Activated CD8-positive, alpha-beta memory T cell treated with anti-CD3 and anti-CD28 coated beads, Interleukin-2, amount 50 U/mL, for 48 hours (primary cell): ENCODE data around the gene GATAD2B.

ENCODE experiments used
- DNase-seq: peaks from one replicate; pipeline ENCODE4 v3.0.0-alpha.2; 2020

GATAD2B gene

DNA sequence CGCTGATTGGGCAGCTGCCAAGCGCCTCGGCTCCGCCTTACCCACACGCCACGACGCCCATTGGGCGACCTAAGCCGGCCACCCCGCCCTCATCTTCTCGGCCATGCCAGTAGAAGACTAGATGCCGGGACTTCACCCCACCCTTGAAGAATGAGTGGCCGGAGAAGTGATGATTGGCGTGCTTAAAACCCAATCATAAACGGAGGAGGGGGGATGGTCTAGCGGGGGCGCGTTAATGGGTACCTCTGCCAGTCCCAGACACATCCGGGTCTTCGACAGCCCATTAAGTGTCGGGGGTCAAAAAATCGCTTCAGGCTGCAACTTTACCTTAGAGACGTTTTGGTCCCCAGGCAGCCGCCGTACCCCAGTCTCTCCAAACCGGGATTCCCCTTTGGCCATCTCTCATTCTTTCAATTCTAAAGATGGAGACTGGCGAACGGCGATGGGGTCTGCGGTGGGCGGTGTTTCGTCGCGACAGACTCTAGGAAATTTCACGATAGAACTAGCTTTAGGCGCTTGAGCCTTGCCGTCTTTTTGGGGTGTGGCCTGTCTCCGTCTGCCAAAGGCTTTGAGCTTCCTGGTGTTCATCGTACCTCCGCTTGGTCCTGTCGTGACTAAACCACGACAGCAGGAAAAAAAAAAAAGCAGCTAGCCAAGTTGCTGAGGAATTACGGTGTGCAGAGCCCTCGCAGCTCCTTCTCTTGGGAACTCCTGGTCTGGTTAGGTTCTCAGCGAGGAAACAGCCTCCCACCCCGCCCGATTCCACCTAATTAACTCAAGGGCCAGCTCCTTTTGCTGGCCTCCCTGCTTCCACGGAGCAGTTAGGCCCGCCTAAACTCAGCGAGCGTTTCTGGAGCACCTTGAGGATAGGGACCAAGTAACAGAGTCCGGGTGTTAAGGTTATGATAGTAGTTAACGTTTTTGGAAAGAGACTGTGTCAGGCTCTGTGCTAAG is at the start of gene GATAD2B:
GATAD2B (minus strand) TSS at position 1 of the 954 bp plus-strand sequence. CDS start 94,625 bp downstream, outside the sequence.
- DNase-seq, result peak; percentile 99

- no peak for DNase-seq
Measured at GRCh38 chr1:153970346-153970745, 47.6 kb upstream of the GATAD2B start.

DNA sequence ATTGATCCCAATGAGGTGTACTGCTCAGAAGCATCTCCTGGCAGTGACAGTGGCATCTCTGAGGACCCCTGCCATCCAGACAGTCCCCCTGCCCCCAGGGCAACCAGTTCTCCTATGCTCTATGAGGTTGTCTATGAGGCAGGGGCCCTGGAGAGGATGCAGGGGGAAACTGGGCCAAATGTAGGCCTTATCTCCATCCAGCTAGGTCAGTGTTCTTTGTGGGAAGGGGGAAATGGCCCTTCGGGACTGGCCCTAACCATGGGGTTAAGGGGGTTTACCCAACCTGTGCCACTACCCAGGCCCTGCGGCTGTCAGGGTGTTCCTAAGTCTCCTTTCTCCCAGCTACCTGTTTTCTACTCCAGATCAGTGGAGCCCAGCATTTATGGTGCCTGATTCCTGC is 46.2 kb upstream of the GATAD2B start:
- no peak for DNase-seq

- no peak for DNase-seq
Measured at GRCh38 chr1:153968408-153968807, 45.6 kb upstream of the GATAD2B start.

DNA sequence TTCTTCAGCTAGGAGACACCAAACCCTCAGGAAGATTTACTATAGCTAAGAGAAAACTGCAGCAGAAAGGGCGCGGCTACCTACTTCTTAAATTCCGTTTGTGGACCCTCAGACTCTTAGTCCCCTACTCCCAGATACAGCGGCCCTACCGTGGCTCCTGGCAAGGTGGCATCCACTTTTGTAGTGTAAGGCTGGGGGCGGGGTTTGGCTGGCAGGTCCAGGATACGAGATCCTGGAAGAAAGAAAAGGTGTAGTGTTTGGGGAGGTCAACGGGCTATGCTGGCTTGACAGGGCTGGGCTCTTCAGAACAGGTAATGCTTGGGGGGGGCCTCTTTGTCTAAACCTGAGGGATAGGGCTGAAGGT is 45.2 kb upstream of the GATAD2B start:
- DNase-seq, result no peak

DNA sequence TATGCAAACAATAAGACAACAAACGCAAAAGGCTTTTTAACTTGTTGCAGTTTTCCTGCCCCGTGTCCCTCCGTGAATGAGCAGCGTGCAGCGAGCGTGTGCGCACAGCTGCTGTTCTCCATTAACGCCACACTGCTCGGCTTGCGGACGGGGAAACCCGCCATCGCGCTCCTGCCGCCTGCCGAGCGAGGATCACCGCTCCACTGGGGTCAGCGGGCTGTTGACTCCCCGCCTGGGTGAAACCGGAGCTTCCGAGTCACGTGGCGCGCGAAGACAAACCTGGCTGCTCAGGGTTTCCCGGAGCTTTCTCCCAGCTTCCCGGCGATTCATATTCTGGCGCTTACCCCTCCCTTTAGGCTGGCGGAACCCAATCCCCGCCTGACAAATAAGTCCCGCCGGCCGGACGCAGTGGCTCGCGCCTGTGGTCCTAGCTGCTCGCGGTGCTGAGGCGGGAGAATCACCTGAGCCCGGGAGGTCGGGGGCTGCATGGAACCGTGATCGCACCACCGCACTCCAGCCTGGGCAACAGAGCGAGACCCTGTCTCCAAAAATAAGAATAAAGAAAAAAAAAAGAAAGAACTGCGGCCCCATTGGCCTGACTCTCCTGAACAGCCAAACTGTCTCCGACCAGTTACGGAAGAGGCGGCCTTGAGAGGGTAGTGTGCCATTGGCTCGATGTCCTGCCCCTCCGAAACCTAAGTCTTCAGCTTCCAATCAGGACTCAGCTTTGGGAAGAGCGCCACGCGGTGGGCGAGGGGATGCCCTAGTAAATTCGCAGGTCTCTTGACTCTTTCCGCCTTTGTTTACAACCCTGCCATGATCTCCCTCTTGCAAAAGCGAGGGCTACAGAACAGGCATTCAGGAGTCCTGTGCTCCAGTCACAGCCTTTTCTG is 44.6 kb upstream of the GATAD2B start, which contains the start of gene CREB3L4:
CREB3L4 (plus strand) TSS at position 796 of the 893 bp plus-strand sequence. CDS start 624 bp downstream, outside the sequence.
- peak; percentile 86 for DNase-seq

GRCh38 chr1:153963850-153964331 is 41.1 kb upstream of the GATAD2B start:
- no peak for DNase-seq

- peak; percentile 95 for DNase-seq
Measured at GRCh38 chr1:153963030-153963849, 40.5 kb upstream of the GATAD2B start, which contains the start of gene SLC39A1. TSS of gene SLC39A1 (minus strand) at chr1:153963537. CDS start at chr1:153962715, 822 bp downstream.

DNA sequence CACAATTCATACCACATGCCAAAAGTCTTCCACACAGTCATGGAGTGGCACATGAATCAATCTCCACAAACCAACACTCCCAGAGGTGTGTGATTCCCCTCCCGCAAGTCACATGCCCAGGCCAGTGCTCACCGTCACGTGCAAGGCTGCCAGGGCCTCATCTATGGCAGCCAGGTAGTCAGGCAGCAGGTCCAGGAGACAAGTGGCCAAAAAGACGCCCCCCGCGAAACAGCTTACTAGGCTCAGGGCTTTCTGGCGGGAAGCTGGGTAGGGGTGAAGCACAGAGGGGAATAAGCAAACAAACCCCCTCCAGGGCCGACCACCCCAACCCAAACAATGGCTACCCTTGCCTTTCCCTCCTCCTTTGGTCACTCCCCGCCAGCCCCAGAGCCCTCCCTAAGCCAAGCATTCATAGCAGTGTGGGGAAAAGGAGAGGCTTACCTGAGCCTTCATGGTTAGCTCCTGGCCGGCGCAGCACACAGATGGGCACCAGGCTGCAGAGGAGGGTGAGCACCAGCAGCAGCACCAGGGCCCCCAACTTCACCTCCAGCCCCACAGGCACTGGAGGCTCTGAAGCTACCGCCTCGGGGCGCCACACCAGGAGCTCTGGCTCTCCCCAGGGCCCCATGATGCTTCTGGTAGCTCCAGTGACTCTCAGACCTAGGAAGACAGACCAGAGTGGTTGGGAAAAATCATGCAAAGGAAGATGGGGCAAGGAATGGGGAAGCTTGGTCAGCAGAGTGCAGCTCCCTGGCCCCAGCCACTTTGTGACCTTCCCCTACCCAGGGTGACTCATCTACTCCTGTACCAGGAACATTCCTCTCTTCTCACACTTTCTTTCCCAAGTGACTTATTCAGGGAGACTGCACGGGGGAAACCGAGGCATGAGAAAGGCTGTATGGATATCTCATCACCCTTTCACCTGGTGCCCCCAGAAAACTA is 39.6 kb upstream of the GATAD2B start:
- no peak for DNase-seq

DNA sequence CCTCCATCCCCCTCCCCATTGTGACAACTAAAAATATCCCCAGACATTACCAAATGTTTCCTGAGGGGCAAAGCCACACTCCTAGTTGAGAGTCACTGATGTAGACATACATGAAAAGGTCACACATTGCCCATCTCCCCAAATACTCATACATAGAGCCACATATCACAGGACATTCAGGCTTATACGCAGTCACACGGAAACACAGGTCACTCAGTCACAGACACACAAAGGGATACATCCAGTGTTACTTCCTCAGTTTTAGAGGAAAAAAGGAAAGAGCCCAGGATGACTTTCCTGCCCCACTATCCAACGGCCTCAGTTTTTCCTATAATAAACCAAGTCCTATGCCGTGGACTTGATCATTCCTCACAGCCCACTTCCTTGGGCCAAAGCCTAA is 38.6 kb upstream of the GATAD2B start:
- no peak for DNase-seq

GRCh38 chr1:153960206-153960605 is 37.4 kb upstream of the GATAD2B start:
- DNase-seq, result no peak

DNA sequence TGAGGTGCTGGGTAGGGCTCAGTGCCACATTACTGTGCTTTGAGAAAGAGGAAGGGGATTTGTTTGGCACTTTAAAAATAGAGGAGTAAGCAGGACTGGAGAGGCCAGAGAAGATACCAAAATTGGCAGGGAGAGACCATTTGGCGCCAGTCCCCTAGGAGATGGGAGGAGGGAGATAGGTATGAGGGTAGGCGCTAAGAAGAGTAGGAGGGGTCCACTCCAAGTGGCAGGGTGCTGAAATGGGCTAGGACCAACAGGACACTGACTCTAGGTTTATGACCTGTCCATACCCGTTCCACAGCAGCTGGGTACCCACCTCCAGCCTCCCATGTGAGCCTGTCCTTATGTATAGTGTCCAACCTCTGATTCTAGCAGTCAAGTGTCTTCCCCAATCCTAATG is 36.7 kb upstream of the GATAD2B start:
- no peak for DNase-seq

GRCh38 chr1:153958961-153959260 is 36.1 kb upstream of the GATAD2B start:
- no peak for DNase-seq

DNA sequence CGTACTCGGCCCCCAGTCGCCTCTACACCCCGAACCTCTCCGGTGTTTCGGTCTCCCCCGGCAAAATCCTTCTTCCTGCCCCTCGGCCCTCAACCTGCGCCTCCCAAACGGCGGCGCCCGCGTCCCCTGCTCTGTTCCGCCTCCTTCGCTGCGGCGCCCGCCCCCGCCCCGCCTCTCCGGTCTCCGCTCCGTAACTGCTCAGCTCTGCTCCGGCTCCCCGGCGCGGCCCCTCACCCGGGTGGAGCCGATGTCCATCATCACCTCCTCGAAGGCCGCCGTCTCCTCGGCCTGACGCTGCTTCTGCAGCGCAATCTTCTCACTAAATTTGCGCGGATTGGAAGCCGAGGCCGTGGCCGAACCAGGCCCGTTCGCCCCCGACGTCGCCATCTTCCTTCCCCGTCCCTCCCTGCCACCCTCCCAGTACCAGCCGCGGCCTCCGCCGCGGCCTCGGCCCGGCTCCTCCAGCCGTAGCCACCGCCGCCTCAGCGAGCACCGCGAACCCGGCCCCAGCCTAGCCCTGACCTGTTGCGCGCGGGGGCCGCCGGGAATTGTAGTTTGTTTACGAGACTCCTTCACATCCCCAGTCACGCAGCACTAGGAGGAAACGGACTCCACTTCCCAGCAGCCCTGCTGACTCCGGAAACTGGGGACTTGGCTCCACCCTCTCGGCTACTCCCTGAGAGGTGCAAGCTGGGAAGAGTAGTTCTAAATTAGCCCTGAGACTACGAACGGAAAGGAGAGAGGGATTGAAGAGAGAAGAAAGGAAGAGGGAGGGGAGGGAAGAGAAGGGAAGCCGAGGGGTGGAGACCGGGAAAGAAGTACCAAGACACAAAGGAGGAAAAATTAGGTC is 35.6 kb upstream of the GATAD2B start, which contains the start of gene CRTC2:
CRTC2 (minus strand) TSS at position 502 of the 850 bp plus-strand sequence; CDS start at position 387, 115 bp downstream.
- DNase-seq, result peak; percentile 96

GRCh38 chr1:153957744-153958110 is 35.0 kb upstream of the GATAD2B start:
- peak; percentile 72 for DNase-seq

GRCh38 chr1:153956997-153957715 is 34.4 kb upstream of the GATAD2B start:
- DNase-seq, result no peak

- DNase-seq, result no peak
Measured at GRCh38 chr1:153954826-153955225, 32.1 kb upstream of the GATAD2B start.

DNA sequence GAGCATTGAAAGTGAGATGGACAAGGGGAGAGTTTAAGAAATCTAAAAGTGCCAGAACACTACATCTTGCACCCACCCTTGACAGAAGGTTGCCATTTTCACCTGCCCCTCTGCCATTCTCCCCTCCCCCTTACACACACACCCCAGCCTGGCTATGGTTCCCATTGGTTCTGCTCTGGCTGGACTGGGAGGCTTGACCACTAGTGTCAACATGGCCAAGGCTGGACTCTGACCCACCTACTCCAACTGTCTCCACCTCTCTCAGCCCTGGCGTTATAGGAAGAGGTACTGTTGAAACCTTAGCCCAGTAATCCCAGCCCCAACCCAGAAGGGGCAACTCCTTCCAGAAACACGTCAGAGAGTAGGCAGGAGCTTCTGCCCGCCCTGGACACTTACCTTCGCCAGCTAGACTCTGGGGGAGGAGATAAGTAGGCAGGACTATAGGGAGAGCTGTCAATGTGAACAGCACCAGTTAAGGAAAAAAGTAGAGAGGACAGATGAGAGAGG is 31.1 kb upstream of the GATAD2B start:
- DNase-seq, result no peak

- DNase-seq, result no peak
Measured at GRCh38 chr1:153951801-153952200, 29.0 kb upstream of the GATAD2B start.
